Endothelial cell of umbilical vein (primary cell): ENCODE data around the gene PRKAR1B.

Source experiments
- EZH2 ChIP-seq: IDR thresholded peaks from 2 replicates; pipeline ENCODE4 v1.6.1; 2012; ENCODE audit warnings: borderline replicate concordance, low read depth, mild to moderate bottlenecking, moderate library complexity, low read length, inconsistent platforms; ENCODE audit not compliant: severe bottlenecking
- FOS ChIP-seq: IDR thresholded peaks from 2 replicates; pipeline ENCODE4 v1.6.1; 2011; ENCODE audit warnings: mild to moderate bottlenecking, low read length, moderate library complexity, borderline replicate concordance; ENCODE audit not compliant: insufficient read depth
- GATA2 ChIP-seq: IDR thresholded peaks from 2 replicates; pipeline ENCODE4 v1.7.0; 2011; ENCODE audit warnings: low read depth, mild to moderate bottlenecking, moderate library complexity, mixed read lengths, low read length; ENCODE audit not compliant: insufficient read length, insufficient read depth
- MYC ChIP-seq: IDR thresholded peaks from one replicate; pipeline ENCODE4 v1.6.1; 2011; ENCODE audit warnings: mild to moderate bottlenecking, low read depth, low read length
- POLR2A ChIP-seq: IDR thresholded peaks from 2 replicates; pipeline ENCODE4 v1.6.1; 2012; ENCODE audit warnings: low read depth, mild to moderate bottlenecking, control low read depth, low read length
- POLR2AphosphoS5 ChIP-seq: IDR thresholded peaks from 2 replicates; pipeline ENCODE4 v1.6.1; 2012; ENCODE audit warnings: low read depth, mild to moderate bottlenecking, control low read depth, low read length, moderate library complexity; ENCODE audit not compliant: insufficient read depth
- TF ChIP-seq, protein P1 (sequence below), 2 donors: IDR thresholded peaks; 1 replicate in 1 of 2; 2 replicates in 1 of 2; pipeline ENCODE4 v1.5.1; 2011; ENCODE audit warnings: low read length in 2 of 2, mild to moderate bottlenecking in 2 of 2, moderate library complexity in 2 of 2, control low read depth in 1 of 2, inconsistent platforms in 1 of 2, low read depth in 1 of 2; ENCODE audit not compliant: insufficient read depth in 1 of 2; ENCODE audit errors: extremely low read depth in 1 of 2
- TF ChIP-seq, protein P2 (sequence below): IDR thresholded peaks from 2 replicates; pipeline ENCODE4 v1.6.1; 2011; ENCODE audit not compliant: insufficient read depth, insufficient read length

DNA sequence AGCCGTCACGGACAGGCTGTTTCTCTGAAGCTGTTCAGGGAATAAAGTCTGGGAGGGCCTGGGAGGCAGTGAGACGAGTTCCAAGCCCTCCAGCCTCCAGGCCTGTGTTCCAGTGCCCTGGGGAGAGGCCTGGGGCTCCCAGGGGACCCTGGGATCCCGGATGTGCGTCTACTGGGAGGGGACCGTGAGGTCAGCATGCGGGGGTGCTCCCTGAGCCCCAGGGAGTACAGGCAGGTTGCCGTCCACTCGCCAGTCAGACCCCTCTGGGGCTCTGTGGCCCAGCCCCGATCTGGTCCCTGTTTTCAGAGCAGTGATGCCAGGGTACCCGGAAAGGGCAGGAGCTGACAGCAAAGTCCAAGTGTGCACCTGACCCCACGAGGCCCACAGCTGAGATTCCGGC, 81.5 kb downstream of the PRKAR1B start:
- TF ChIP-seq, protein P1, sequence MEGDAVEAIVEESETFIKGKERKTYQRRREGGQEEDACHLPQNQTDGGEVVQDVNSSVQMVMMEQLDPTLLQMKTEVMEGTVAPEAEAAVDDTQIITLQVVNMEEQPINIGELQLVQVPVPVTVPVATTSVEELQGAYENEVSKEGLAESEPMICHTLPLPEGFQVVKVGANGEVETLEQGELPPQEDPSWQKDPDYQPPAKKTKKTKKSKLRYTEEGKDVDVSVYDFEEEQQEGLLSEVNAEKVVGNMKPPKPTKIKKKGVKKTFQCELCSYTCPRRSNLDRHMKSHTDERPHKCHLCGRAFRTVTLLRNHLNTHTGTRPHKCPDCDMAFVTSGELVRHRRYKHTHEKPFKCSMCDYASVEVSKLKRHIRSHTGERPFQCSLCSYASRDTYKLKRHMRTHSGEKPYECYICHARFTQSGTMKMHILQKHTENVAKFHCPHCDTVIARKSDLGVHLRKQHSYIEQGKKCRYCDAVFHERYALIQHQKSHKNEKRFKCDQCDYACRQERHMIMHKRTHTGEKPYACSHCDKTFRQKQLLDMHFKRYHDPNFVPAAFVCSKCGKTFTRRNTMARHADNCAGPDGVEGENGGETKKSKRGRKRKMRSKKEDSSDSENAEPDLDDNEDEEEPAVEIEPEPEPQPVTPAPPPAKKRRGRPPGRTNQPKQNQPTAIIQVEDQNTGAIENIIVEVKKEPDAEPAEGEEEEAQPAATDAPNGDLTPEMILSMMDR (IDR thresholded peaks at IDR 0.05; ENCODE audit: extremely low read depth in 1 of 2, insufficient read depth in 1 of 2, low read depth in 1 of 2, low read length in 2 of 2) = no peak
- TF ChIP-seq FOS (no peak), POLR2A (no peak), EZH2 (no peak), POLR2AphosphoS5 (no peak), GATA2 (no peak), MYC (no peak)
- TF ChIP-seq, protein P2, sequence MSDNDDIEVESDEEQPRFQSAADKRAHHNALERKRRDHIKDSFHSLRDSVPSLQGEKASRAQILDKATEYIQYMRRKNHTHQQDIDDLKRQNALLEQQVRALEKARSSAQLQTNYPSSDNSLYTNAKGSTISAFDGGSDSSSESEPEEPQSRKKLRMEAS = no peak
